HG03439 (cell line): ENCODE results near the gene C6orf47.

Experiments used
- ATAC-seq: cut with Tn5 transposase; IDR thresholded peaks from one replicate; pipeline ENCODE4 v1.9.1; 2021; ENCODE audit warnings: mild to moderate bottlenecking, moderate library complexity; ENCODE audit not compliant: unreplicated experiment

C6orf47 gene

GRCh38 chr6:31689249-31690110, 28.9 kb upstream of the C6orf47 start:
- no peak for ATAC-seq

DNA sequence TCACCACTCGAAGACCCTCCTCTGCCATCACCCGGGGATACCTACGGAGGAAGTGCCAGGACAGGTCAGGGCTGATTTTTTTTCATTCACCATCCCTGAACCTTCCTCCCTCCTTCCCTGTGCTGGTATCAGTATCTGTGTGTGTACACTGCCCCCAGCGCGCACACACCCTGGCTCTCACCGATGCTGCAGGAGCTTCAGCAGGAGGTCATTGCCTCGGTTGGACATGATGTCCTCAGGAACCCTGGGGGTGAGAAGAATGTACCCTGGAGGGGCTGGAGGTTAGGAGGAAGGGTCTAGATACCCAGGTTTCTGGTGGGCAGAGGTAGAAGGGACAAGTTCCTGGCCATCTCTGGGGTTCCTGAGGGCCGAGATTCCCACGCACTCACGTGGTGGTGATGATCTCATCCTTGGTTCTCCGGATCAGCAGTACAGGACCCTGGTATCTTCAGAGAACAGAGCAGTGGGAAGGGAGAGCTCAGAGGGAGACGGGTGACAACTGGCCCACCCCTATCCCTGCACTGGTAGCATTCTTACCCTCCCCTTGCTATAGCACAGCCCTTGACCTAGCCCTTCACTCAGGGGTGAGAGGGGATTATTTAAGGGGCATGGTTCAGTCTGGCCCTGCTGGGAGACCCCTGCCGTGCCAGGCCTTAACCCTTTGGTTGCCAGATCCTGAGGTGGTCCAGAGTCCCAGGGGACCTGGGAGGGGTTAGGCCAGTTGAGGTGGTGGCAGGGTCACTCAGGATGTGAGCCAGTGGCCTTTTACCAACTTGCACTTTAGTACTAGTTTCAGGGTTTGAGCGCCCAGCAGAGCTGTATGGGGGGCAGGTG, 27.5 kb upstream of the C6orf47 start:
- ATAC-seq = no peak

DNA sequence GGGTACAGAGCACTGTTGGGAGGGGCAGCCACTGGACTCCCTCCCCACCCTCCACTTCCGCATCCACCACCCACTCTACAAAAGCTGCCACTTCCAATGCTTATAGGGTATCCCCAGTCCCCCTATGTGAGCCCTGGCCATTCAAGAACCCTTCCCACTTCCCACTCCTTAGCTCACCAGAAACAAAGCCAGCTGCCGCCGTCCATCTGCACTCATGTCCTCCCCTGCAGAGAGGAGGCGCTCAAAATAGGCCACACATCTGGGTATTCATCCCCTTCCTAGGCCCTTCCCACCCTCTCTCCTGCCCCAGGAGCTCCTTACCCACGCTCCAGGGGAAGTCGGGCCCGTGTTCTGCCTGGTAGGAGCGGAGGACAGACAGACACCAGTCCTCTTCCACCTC, 26.7 kb upstream of the C6orf47 start:
- ATAC-seq = no peak

DNA sequence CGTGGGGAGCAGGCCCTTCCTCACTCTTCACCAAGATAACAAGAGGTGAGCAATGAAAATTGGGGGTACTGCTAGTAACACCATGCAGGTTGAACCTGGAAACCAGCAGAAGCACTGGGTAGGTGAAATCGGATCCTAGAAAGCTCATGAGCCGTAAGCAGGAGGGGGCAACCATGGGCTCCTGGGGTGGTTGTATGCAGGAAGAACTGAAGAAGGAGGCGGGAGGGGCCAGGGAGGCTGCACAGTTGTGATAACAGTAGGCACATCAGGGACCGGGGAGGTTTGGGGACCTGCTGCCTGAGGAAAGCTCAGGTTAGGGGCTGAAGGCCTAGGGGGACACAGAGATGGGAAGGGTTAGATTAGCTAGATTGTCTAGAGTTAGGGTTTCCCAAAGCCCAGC, 25.9 kb upstream of the C6orf47 start:
- no peak for ATAC-seq

GRCh38 chr6:31683591-31683990, 23.0 kb upstream of the C6orf47 start:
- ATAC-seq = no peak

DNA sequence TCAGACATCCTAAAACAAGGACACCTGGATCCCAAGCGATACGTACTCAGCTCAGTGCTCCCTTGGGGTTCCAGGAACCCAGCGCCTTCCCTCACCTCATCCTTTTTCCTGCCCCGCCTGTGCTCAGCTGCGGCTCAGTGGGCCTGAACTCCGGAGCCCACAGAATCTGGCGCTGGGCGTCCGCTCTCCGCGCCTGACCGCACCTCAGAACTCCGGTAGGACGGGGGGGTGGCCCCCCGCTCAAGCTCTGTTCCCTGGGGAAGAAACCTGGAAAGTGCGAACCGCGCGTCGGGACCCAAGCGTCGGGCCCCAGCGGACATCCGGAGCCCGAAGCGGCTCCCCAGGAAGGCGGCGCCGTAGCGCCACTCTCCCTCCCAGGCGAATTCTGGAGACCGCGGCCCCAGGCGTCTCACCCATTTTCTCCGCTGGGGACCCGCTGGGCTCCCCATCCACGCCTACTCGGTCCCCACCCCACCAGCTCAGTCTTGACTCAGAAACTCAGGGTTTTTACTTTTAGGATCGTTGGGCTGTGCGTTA, 20.6 kb upstream of the C6orf47 start:
- ATAC-seq = no peak

DNA sequence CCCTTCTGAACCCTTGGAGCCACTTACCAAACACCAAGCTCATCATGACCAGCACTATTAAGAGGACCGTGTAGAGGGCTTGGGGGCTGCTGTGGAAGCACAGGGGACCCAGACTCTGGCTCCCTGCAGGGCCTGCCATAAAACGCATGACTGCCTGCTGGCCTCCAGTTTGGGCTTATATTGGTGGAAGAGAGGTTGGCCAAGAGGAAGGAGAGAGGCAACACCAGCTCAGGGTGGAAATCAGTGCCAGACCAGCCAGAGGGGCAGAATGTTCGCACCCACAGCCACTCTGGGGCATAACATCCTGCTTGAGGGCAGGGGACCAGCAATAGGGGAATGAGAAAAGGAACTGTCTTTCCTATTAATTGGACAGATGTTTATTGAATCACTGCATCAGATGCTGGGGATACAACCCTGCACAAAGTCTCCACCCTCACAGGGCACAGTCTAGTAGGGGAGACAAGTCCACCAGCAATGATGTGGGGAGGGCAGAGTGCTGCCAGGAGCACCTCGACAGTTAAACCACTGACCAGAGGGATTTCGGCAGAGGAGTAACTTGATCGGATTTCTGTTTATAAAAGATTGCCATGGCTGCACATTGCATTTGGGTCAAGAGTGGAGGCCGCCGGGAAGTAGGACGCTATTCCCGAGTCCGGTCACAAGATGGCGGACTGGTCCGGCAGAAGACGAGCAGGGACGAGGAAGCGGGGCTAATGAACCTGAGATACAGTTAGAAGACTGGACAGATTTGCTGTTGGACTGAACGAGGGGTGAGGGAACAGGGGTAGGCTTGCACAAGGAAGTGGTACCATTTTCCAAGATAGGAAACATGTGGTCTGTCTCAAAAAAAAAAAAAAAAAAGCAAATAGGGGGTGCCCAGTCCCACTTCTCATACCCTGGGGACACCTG, 19.9 kb upstream of the C6orf47 start, which contains the start of gene LY6G5C:
LY6G5C (minus strand) TSS at position 842 of the 909 bp plus-strand sequence; CDS start at position 148, 694 bp downstream.
- ATAC-seq = no peak

- no peak for ATAC-seq
Measured at GRCh38 chr6:31677955-31678354, 17.4 kb upstream of the C6orf47 start.

DNA sequence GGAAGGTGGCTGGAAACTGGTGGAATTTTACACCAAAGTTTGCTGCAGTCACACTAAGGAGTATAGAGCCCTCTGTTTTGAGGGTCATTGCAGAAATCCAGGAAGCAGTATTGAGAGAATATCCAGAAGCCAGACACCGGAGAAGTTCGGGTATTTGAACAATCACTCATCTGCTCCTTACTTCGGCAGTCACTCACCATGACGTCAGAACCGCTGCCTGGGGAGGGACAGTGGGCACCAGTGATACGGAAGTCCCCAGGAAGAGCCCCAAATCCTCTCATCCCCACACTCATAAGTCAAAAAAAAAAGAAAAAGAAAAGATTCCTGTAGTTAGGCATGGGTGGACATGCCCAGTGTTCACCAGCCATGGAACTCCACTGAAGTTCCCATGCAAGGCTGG, 16.3 kb upstream of the C6orf47 start:
- ATAC-seq = no peak

GRCh38 chr6:31676322-31676903, 15.8 kb upstream of the C6orf47 start:
- no peak for ATAC-seq

GRCh38 chr6:31669676-31670075, 9.1 kb upstream of the C6orf47 start, which contains the start of gene LY6G5B:
LY6G5B (plus strand) TSS chr6:31669976; CDS start chr6:31670951, 975 bp downstream.
- no peak for ATAC-seq

DNA sequence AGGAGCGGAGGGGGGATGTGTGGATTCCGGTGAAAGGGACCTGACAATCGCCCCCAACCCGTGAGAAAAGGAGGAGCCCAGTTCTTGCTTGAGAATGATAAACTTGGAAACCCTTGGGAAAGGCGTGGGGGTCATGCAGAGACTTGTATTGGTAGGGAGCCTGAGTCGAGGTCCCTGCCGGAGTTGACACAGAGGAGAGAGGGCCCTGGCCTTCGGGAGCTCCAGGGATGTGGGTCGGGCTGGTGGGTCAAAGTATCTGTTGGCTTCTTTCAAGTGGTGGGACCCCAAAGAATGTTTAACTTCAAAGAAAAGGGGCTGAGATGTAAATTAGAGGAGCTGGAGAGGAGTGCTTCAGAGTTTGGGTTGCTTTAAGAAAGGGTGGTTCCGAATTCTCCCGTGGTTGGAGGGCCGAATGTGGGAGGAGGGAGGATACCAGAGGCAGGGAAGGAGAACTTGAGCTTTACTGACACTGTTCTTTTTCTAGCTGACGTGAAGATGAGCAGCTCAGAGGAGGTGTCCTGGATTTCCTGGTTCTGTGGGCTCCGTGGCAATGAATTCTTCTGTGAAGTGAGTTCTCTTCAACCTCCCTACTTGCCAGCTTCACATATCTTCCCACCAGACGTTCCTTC, 5.9 kb upstream of the C6orf47 start:
- no peak for ATAC-seq

- ATAC-seq = peak; percentile 80
Measured at GRCh38 chr6:31665501-31666336, 5.1 kb upstream of the C6orf47 start, which contains the start of gene CSNK2B. CSNK2B (plus strand) TSS chr6:31666080; CDS start chr6:31666832, 752 bp downstream.

DNA sequence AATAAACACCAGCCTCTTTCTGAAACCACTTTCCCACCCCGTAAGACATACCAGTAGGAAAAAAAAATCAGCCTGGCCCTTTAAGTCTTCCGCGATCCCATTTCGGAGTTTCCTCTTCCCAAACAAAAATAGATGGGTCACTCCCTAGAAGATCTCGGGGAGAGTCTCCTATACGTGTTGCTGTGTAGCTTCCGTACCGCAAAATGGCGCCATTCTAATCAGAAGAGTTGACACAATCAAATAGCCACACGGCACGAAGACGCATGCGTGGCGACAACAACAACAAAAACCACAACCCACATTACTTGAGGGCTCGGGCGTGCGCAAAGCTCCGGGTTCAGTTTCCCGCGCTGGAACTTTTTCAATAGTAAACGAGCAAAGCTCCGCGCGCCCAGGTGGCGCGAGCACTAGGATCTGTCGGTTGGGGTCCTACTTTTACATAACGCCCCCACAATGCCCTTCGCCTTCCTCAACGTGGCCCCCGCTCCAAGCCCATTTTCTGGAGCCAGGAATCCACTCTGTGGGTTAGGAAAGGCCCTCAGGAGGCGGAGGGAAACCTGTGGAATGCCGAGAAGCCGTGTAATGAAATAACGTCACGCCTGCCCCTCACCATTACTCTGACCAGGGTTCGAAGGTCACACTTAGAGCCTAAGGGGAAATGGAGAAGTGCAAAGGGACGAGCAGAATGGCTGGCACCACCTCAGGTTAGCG, 4.4 kb upstream of the C6orf47 start, which contains the start of gene GPANK1:
GPANK1 (minus strand) TSS at position 208 of the 711 bp plus-strand sequence. CDS start 519 bp downstream, outside the sequence.
- peak; percentile 38 for ATAC-seq

- ATAC-seq = peak; percentile 3
Measured at GRCh38 chr6:31663961-31664789, 3.6 kb upstream of the C6orf47 start.

DNA sequence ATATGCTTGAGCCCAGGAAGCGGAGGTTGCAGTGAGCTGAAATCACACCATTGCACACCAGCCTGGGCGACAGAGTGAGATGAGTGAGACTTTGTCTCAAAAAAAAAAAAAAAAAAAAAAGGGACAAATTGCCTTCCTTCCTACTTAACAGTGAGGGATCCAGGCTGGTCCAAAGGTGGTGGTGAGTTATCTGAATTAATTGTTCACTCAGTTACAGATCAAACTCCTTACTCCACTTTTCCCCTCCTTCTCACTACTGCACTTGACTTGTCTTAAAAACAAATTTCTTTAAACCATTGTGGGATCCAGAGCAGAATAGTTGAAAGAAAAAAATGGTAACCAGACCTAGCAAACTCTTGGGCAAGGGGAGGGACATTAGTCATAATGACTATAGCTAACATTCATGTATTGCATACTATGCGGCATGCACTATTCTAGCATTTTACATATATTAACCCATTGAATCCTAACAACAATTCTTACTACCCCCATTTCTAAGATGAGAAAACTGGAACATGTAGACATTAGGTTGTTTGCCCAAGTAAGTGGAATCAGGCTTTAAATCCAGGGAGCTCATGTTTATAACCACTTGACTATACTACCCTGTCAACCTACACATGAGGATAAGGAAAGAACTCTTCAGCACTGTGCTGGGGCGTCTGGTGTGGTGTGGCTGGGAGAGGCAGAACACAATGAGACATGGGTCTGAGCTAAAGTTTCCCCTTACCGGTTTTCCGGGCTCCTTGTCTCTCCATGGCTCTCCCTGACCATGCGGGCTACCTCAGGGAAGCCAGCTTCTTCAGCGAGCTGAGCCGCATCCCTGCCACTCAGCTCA, 2.8 kb upstream of the C6orf47 start:
- no peak for ATAC-seq
